HepG2 (cell line): Measurements from ENCODE around the gene ZC3H18.

Experiments used
- CTCF ChIP-seq: sonication (generic); formaldehyde crosslinking; IDR thresholded peaks from 2 replicates; pipeline ENCODE4 v1.5.0; 2020; ENCODE audit warnings: mild to moderate bottlenecking, missing genetic modification reagents, moderate library complexity
- DBP ChIP-seq: sonication (generic); formaldehyde crosslinking; IDR thresholded peaks from 2 replicates; pipeline ENCODE4 v1.4.0; 2020; ENCODE audit warnings: missing genetic modification reagents; ENCODE audit errors: not compliant biosample characterization
- FUBP1 ChIP-seq: sonication (generic); formaldehyde crosslinking; IDR thresholded peaks from 2 replicates; pipeline ENCODE4 v1.5.1; 2020; ENCODE audit warnings: missing genetic modification reagents, mild to moderate bottlenecking, borderline replicate concordance

GRCh38 chr16:88628512-88628974 lies 58.3 kb downstream of the ZC3H18 start:
- TF ChIP-seq DBP (CRISPR knock-in tag) (no peak), CTCF (CRISPR knock-in tag) (peak; percentile 78), FUBP1 (CRISPR knock-in tag) (no peak)
